NT2/D1 (cell line): ENCODE results near the gene AMN1.

Source experiments
- DNase-seq: peaks from one replicate; pipeline ENCODE4 v3.0.0-alpha.2; 2011; ENCODE audit warnings: low read depth, low spot score
- H3K27me3 ChIP-seq: 2 replicates; pipeline ENCODE4 v1.6.0; 2011; ENCODE audit warnings: mild to moderate bottlenecking; ENCODE audit not compliant: insufficient read length, insufficient read depth
- H3K36me3 ChIP-seq: 2 replicates; pipeline ENCODE4 v1.6.1; 2011; ENCODE audit warnings: mild to moderate bottlenecking, low read length, mixed read lengths; ENCODE audit not compliant: insufficient read depth, insufficient read length
- H3K4me1 ChIP-seq: 2 replicates; pipeline ENCODE4 v1.5.1; 2011; ENCODE audit not compliant: insufficient read depth, insufficient read length
- H3K4me3 ChIP-seq: 2 replicates; pipeline ENCODE4 v1.5.1; 2011; ENCODE audit warnings: low read depth; ENCODE audit not compliant: insufficient read length
- H3K9ac ChIP-seq: 2 replicates; pipeline ENCODE4 v1.6.0; 2011; ENCODE audit warnings: low read depth; ENCODE audit not compliant: insufficient read length
- H3K9me3 ChIP-seq: 2 replicates; pipeline ENCODE4 v1.5.1; 2011; ENCODE audit warnings: mild to moderate bottlenecking, low read length; ENCODE audit not compliant: insufficient read depth
- SUZ12 ChIP-seq: IDR thresholded peaks from 2 replicates; pipeline ENCODE4 v1.6.1; 2011; ENCODE audit not compliant: insufficient read length, insufficient read depth; ENCODE audit errors: extremely low read depth
- YY1 ChIP-seq: IDR thresholded peaks from 2 replicates; pipeline ENCODE4 v1.6.1; 2011; ENCODE audit not compliant: insufficient read length, insufficient read depth
- ZNF274 ChIP-seq: IDR thresholded peaks from 2 replicates; pipeline ENCODE4 v1.6.1; 2011; ENCODE audit warnings: mild to moderate bottlenecking, low read depth, low read length

The AMN1 gene

GRCh38 chr12:31728917-31729640, at the start of gene AMN1:
AMN1 (minus strand) TSS chr12:31729021; CDS start chr12:31729008, 13 bp downstream.
- peaks cover 2% of the 10 kb centered on the region for H3K4me1 ChIP-seq
- H3K4me3 ChIP-seq: peak within 1 kb of the TSS; percentile 54

DNA sequence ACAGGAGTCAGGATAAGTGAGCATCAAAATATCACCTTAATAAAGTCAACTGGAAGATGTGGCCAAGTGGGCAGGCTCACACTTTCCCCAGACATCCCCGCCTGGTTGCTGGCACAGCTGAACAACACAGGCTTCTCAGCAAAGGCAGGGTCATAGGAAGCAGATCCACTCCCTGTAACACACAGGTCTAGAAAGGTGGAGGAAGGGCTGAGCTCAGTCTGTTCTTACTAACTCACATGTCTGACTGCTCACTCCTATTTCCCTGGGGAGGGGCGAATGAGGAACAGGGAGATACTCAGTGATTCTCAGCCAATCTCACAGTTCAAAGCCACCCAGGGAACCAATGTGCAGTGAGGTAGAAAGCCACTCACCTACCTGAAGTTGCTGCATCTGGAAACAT, 45.0 kb upstream of the AMN1 start:
- Histone ChIP-seq H3K9ac (no peak overlapping the region), H3K36me3 (no peaks in the 10 kb centered on the region), H3K9me3 (no peaks in the 10 kb centered on the region), H3K4me1 (no peaks in the 10 kb centered on the region), H3K4me3 (no peak overlapping the region), H3K27me3 (no peaks in the 10 kb centered on the region)
- no peak for DNase-seq
- TF ChIP-seq ZNF274 (no peak), YY1 (no peak)

More at GRCh38 chr12:31728917-31729640, at the start of gene AMN1:
- TF ChIP-seq ZNF274 (no peak), SUZ12 (peak; percentile 72)
- peak within 1 kb of the TSS; percentile 81 for H3K9ac ChIP-seq
- no peaks in the 10 kb centered on the region for H3K27me3 ChIP-seq
- DNase-seq: peak; percentile 100
- no peaks in the 10 kb centered on the region for H3K36me3 ChIP-seq
- H3K9me3 ChIP-seq: peaks cover 34% of the 10 kb centered on the region

DNA sequence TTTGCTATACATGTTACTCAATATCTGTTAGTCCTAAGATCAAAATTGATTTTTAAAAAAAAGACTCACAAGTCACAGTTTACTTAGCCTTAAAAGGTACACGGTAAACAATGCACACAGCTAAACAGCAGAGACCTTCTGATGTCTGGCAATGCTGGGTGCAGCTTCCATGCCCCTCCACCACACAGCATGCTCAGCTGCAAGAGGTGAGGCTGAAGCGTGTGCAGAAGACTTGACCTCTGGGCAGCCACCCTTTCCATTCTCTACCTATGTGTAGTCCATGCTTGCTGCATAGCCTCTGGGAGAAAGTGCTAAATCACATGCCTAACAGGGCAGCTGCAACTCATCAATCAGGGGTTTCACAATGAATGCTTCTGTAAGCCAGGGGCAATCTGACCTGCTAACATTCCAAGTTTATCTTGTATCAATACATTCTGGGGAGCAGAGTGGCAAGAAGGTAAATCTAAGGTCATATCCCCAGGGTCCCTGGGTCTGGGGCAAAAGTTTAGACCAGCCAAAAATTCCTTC, 44.5 kb upstream of the AMN1 start:
- no peaks in the 10 kb centered on the region for H3K36me3 ChIP-seq
- DNase-seq: no peak
- no peaks in the 10 kb centered on the region for H3K9me3 ChIP-seq
- H3K27me3 ChIP-seq: no peaks in the 10 kb centered on the region
- TF ChIP-seq ZNF274 (no peak), SUZ12 (no peak), YY1 (no peak)
- H3K4me3 ChIP-seq: no peak overlapping the region
- no peaks in the 10 kb centered on the region for H3K4me1 ChIP-seq
- H3K9ac ChIP-seq: no peak overlapping the region

GRCh38 chr12:31772685-31773222, 43.9 kb upstream of the AMN1 start:
- Histone ChIP-seq H3K4me3 (no peak overlapping the region), H3K27me3 (no peaks in the 10 kb centered on the region), H3K9me3 (no peaks in the 10 kb centered on the region), H3K4me1 (no peaks in the 10 kb centered on the region), H3K36me3 (no peaks in the 10 kb centered on the region), H3K9ac (no peak overlapping the region)
- TF ChIP-seq YY1 (no peak), ZNF274 (no peak), SUZ12 (no peak)
- DNase-seq: no peak

DNA sequence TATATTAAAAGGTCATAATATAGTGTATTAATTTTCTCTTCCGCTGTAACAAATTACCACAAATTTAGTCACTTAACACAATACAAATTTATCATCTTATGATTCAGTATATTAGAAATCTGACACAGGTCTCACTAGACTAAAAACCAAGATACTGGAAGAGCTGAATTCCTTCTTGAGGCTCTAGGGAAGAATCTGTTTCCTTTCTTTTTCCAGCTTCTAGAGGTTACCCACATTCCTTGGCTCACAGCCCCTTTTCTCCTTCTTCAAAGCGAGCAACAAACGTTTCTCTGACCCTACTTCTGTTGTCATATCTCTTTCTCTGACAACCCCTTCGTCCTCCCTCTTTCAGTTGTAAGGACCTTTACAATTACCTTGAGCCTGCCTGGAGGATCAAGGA, 43.4 kb upstream of the AMN1 start:
- H3K36me3 ChIP-seq: no peaks in the 10 kb centered on the region
- DNase-seq: no peak
- H3K4me1 ChIP-seq: no peaks in the 10 kb centered on the region
- no peaks in the 10 kb centered on the region for H3K27me3 ChIP-seq
- no peak for TF ChIP-seq YY1
- TF ChIP-seq SUZ12: no peak
- TF ChIP-seq ZNF274: no peak
- no peak overlapping the region for H3K4me3 ChIP-seq
- no peaks in the 10 kb centered on the region for H3K9me3 ChIP-seq
- H3K9ac ChIP-seq: no peak overlapping the region

DNA sequence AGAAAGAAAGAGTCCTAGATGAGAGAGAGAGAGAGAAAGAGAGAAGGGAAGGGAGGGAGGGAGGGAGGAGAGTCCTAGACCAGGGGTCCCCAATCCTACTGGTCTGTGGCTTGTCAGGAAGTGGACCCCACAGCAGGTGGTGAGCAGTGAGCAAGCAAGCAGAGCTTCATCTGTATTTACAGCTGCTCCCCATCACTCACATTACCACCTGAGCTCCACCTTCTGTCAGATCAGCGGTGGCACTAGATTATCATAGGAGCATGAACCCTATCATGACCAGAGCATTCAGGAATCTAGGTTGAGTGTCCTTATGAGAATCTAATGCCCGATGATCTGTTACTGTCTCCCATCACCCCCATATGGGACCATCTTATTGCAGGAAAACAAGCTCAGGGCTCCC, 39.2 kb upstream of the AMN1 start:
- Histone ChIP-seq H3K9ac (no peak overlapping the region), H3K4me3 (no peak overlapping the region), H3K4me1 (no peaks in the 10 kb centered on the region), H3K36me3 (no peaks in the 10 kb centered on the region), H3K9me3 (0 out of 2 replicates have a peak, but pooled peaks cover 3% of the 10 kb centered on the region), H3K27me3 (no peaks in the 10 kb centered on the region)
- DNase-seq: no peak
- TF ChIP-seq SUZ12: no peak
- TF ChIP-seq ZNF274: no peak
- no peak for TF ChIP-seq YY1

GRCh38 chr12:31765931-31766330, 37.1 kb upstream of the AMN1 start:
- no peaks in the 10 kb centered on the region for H3K4me1 ChIP-seq
- peaks cover 8% of the 10 kb centered on the region; the same call in 1 of the 2 replicates for H3K9me3 ChIP-seq
- no peak overlapping the region for H3K9ac ChIP-seq
- H3K36me3 ChIP-seq: no peaks in the 10 kb centered on the region
- H3K4me3 ChIP-seq: no peak overlapping the region
- TF ChIP-seq YY1: no peak
- no peak for TF ChIP-seq SUZ12
- TF ChIP-seq ZNF274: no peak
- no peak for DNase-seq
- no peaks in the 10 kb centered on the region for H3K27me3 ChIP-seq
